K562 (cell line): ENCODE results near the gene CLEC18B. TPM values are rescaled to one million over a fixed set of nuclear protein-coding genes. Genes with fewer than 3 reads are reported as not detected.

Experiments
- GABPA ChIP-seq: fragments of 200-800 bp; sonication (Bioruptor generic); conservative IDR thresholded peaks from 2 replicates; pipeline ENCODE4 v1.6.1; 2016; ENCODE audit warnings: low read depth, missing genetic modification characterization, missing compliant biosample characterization
- MNT ChIP-seq, 2 experiments: fragments of 450-650 bp; conservative IDR thresholded peaks; 2 replicates each; pipeline ENCODE4 v1.6.1; 2017; ENCODE audit warnings: mild to moderate bottlenecking in 2 of 2, moderate library complexity in 2 of 2
- NRF1 ChIP-seq, 2 experiments: fragments of 450-650 bp; IDR thresholded peaks in 1 of 2; conservative IDR thresholded peaks in 1 of 2; 2 replicates each; pipeline ENCODE4 v1.6.1; 2014; ENCODE audit warnings: mild to moderate bottlenecking in 2 of 2
- TBL1XR1 ChIP-seq, 2 experiments: IDR thresholded peaks; 2 replicates each; pipeline ENCODE4 v1.6.1; 2012; ENCODE audit warnings: improper control_type of control experiment in 2 of 2, low read length in 2 of 2, mild to moderate bottlenecking in 1 of 2
- ZNF639 ChIP-seq, 2 experiments: fragments of 200-800 bp in 1 of 2; sonication (Bioruptor generic) in 1 of 2; sonication (generic) in 1 of 2; formaldehyde crosslinking in 1 of 2; IDR thresholded peaks in 1 of 2; conservative IDR thresholded peaks in 1 of 2; 2 replicates each; pipeline versions ENCODE4 v1.5.0 to v1.6.1; 2016 to 2020; ENCODE audit warnings: missing compliant biosample characterization in 1 of 2, missing genetic modification characterization in 1 of 2, missing genetic modification reagents in 1 of 2
- polyA plus RNA-seq, 8 experiments: library from polyadenylated mRNA; depleted of rRNA in 4 of 8; stranded (reverse) in 5 of 8; unstranded in 3 of 8; fragments of >200 nt; fragmentation: Nextera tagmentation in 2 of 8; fragmentation: Illumina TruSeq in 1 of 8; extraction: Ambion mirVana in 2 of 8; extraction: Trizol in 1 of 8; gene quantifications; 2 replicates each; pipeline versions ENCODE4 v1.2.1 to v1.2.3, GENCODE V29; 2011 to 2014; ENCODE audit warnings: inconsistent platforms in 1 of 8, missing spikeins in 1 of 8
- total RNA-seq, 7 experiments: library from RNA; depleted of rRNA in 6 of 7; stranded (reverse); fragments of >200 nt in 6 of 7; fragmentation: Illumina TruSeq in 2 of 7; extraction: Trizol in 2 of 7; gene quantifications; 2 replicates each; pipeline versions ENCODE4 v1.2.1 to v1.2.3, GENCODE V29; 2011 to 2021; ENCODE audit warnings: low replicate concordance in 1 of 7
- TF ChIP-seq, protein P1 (sequence below): fragments of 450-650 bp; IDR thresholded peaks from 2 replicates; pipeline ENCODE4 v1.6.1; 2016; ENCODE audit warnings: mild to moderate bottlenecking, moderate library complexity
- TF ChIP-seq, protein P2 (sequence below): conservative IDR thresholded peaks from 2 replicates; pipeline ENCODE4 v1.6.1; 2011; ENCODE audit warnings: low read depth, mild to moderate bottlenecking, low read length; ENCODE audit not compliant: control insufficient read depth

Gene CLEC18B
- total and polyA plus RNA-seq, 9 of the 15 experiments (the other 6 are each of a cell fraction or from before 2014, with no cell fraction given), result 0.23 to 7.6 (median 3.5) TPM

DNA sequence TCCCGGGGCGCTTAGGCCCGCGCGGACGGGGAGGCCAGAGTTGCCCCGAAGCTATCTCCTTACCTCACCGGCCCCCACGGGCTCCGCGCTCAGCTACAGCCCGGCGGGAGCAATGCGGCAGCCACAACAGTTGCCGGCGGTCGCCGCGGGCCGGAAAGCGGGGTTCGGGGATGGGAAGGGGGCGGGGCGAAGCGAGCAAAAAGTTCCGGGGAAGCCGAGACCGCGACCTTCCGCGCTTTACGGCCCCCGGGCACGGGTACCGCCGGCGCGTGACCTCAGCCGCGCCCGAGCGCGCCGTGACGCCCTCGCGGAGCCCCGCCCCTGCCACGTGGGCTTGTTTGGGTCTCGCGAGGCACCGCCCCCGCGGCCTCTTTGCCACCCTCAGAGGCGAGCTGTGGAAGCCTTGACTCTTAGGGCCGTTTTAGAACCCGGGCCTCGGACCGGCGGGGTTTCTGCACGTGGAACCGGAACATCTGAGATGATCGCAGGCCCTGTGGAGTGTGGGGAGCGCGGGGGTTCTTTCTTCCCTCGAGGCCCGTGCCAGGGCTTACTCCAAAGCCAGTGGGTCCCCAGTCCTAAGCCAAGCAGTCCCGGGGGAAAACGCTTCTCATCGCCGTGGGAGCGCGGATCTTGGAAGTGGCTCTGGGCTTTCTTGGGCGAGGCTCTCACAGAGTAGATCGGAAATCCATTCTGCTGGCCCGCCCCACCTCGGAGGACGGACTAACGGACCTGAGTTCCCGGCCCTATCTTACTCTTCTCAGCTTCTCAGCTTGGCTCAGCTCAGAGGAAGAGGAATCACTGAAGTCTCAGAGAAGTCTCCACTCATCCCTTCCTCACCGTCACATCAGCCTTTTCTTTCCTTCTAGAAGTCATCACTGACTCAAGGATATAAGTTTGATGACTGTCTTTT lies 53.0 kb downstream of the CLEC18B start (continued):
- TF ChIP-seq, protein P1, sequence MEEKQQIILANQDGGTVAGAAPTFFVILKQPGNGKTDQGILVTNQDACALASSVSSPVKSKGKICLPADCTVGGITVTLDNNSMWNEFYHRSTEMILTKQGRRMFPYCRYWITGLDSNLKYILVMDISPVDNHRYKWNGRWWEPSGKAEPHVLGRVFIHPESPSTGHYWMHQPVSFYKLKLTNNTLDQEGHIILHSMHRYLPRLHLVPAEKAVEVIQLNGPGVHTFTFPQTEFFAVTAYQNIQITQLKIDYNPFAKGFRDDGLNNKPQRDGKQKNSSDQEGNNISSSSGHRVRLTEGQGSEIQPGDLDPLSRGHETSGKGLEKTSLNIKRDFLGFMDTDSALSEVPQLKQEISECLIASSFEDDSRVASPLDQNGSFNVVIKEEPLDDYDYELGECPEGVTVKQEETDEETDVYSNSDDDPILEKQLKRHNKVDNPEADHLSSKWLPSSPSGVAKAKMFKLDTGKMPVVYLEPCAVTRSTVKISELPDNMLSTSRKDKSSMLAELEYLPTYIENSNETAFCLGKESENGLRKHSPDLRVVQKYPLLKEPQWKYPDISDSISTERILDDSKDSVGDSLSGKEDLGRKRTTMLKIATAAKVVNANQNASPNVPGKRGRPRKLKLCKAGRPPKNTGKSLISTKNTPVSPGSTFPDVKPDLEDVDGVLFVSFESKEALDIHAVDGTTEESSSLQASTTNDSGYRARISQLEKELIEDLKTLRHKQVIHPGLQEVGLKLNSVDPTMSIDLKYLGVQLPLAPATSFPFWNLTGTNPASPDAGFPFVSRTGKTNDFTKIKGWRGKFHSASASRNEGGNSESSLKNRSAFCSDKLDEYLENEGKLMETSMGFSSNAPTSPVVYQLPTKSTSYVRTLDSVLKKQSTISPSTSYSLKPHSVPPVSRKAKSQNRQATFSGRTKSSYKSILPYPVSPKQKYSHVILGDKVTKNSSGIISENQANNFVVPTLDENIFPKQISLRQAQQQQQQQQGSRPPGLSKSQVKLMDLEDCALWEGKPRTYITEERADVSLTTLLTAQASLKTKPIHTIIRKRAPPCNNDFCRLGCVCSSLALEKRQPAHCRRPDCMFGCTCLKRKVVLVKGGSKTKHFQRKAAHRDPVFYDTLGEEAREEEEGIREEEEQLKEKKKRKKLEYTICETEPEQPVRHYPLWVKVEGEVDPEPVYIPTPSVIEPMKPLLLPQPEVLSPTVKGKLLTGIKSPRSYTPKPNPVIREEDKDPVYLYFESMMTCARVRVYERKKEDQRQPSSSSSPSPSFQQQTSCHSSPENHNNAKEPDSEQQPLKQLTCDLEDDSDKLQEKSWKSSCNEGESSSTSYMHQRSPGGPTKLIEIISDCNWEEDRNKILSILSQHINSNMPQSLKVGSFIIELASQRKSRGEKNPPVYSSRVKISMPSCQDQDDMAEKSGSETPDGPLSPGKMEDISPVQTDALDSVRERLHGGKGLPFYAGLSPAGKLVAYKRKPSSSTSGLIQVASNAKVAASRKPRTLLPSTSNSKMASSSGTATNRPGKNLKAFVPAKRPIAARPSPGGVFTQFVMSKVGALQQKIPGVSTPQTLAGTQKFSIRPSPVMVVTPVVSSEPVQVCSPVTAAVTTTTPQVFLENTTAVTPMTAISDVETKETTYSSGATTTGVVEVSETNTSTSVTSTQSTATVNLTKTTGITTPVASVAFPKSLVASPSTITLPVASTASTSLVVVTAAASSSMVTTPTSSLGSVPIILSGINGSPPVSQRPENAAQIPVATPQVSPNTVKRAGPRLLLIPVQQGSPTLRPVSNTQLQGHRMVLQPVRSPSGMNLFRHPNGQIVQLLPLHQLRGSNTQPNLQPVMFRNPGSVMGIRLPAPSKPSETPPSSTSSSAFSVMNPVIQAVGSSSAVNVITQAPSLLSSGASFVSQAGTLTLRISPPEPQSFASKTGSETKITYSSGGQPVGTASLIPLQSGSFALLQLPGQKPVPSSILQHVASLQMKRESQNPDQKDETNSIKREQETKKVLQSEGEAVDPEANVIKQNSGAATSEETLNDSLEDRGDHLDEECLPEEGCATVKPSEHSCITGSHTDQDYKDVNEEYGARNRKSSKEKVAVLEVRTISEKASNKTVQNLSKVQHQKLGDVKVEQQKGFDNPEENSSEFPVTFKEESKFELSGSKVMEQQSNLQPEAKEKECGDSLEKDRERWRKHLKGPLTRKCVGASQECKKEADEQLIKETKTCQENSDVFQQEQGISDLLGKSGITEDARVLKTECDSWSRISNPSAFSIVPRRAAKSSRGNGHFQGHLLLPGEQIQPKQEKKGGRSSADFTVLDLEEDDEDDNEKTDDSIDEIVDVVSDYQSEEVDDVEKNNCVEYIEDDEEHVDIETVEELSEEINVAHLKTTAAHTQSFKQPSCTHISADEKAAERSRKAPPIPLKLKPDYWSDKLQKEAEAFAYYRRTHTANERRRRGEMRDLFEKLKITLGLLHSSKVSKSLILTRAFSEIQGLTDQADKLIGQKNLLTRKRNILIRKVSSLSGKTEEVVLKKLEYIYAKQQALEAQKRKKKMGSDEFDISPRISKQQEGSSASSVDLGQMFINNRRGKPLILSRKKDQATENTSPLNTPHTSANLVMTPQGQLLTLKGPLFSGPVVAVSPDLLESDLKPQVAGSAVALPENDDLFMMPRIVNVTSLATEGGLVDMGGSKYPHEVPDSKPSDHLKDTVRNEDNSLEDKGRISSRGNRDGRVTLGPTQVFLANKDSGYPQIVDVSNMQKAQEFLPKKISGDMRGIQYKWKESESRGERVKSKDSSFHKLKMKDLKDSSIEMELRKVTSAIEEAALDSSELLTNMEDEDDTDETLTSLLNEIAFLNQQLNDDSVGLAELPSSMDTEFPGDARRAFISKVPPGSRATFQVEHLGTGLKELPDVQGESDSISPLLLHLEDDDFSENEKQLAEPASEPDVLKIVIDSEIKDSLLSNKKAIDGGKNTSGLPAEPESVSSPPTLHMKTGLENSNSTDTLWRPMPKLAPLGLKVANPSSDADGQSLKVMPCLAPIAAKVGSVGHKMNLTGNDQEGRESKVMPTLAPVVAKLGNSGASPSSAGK, result peak; percentile 65; the same call in 1 of the 2 replicates
- TF ChIP-seq ZNF639 (CRISPR knock-in tag; conservative IDR thresholded peaks at IDR 0.05 in 1 of 2, IDR thresholded peaks at IDR 0.05 in 1 of 2) (peak in 1 of 2 experiments; percentile 54; a peak in 1 of 4 replicates), TBL1XR1 (IDR thresholded peaks at IDR 0.05; ENCODE audit: low read length in 2 of 2) (0 out of 4 replicates have a peak, but pooled peaks of 1 of the 2 experiments have one; percentile 15), NRF1 (conservative IDR thresholded peaks at IDR 0.05 in 1 of 2, IDR thresholded peaks at IDR 0.05 in 1 of 2) (peak; percentile 52 to 58; a peak in 3 of 4 replicates), MNT (conservative IDR thresholded peaks at IDR 0.05) (peak; percentile 100), GABPA (peak; percentile 82)
- TF ChIP-seq, protein P2, sequence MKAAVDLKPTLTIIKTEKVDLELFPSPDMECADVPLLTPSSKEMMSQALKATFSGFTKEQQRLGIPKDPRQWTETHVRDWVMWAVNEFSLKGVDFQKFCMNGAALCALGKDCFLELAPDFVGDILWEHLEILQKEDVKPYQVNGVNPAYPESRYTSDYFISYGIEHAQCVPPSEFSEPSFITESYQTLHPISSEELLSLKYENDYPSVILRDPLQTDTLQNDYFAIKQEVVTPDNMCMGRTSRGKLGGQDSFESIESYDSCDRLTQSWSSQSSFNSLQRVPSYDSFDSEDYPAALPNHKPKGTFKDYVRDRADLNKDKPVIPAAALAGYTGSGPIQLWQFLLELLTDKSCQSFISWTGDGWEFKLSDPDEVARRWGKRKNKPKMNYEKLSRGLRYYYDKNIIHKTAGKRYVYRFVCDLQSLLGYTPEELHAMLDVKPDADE, result 0 out of 2 replicates have a peak, but pooled peaks have one; percentile 48
